ENCODE measurements around the gene ITGAX. TPM values are rescaled to one million over a fixed set of nuclear protein-coding genes. Genes with fewer than 3 reads are reported as not detected.

Gene ITGAX
- total and polyA plus RNA-seq, 2 of the 8 experiments (the other 6 are each of a cell fraction or from before 2014, with no cell fraction given) = 0.30 TPM; not detected in 1

- Histone ChIP-seq H3K4me2 (ENCODE audit: insufficient read depth in 1 of 2, low read depth in 2 of 2, low read length in 2 of 2) (no peak overlapping the region), H4K91ac (replicated peaks; ENCODE audit: insufficient read length, low read length) (no peak overlapping the region), H2BK12ac (ENCODE audit: low read depth, low read length) (no peak overlapping the region), H2BK5ac (ENCODE audit: low read depth, low read length) (no peak overlapping the region), H3K79me2 (ENCODE audit: control insufficient read depth in 1 of 2, insufficient read depth in 2 of 2, low read length in 2 of 2) (no peaks in the 10 kb centered on the region), H2BK15ac (ENCODE audit: low read length) (no peak overlapping the region), H2BK120ac (replicated peaks; ENCODE audit: low read depth, low read length) (no peak overlapping the region), H3K27me3 (replicated peaks in 1 of 4; ENCODE audit: control insufficient read depth in 3 of 4, extremely low read depth in 1 of 4, insufficient read depth in 3 of 4, low read length in 3 of 4) (no peaks in the 10 kb centered on the region), H2BK20ac (ENCODE audit: low read length) (no peak overlapping the region), H4K20me1 (replicated peaks in 1 of 2; ENCODE audit: control insufficient read depth in 1 of 2, insufficient read depth in 2 of 2, low read length in 2 of 2) (no peaks in the 10 kb centered on the region), H3K14ac (ENCODE audit: insufficient read length) (no peak overlapping the region), H3K79me1 (ENCODE audit: low read depth, low read length) (no peaks in the 10 kb centered on the region), H3K36me3 (ENCODE audit: control insufficient read depth in 2 of 4, insufficient read depth in 4 of 4, low read length in 3 of 4) (no peaks in the 10 kb centered on the region), H3K23ac (ENCODE audit: insufficient read length) (no peak overlapping the region), H3K27ac (ENCODE audit: low read depth, low read length) (no peak overlapping the region), H3K23me2 (ENCODE audit: low read depth, low read length) (no peaks in the 10 kb centered on the region), H3K18ac (ENCODE audit: extremely low read depth, low read length) (no peak overlapping the region), H4K5ac (ENCODE audit: insufficient read length, low read depth, low read length) (no peak overlapping the region), H2AFZ (ENCODE audit: low read length) (no peak overlapping the region), H3K4me1 (replicated peaks in 1 of 4; ENCODE audit: control insufficient read depth in 3 of 4, insufficient read depth in 4 of 4, low read length in 3 of 4) (no peaks in the 10 kb centered on the region; a peak in 1 of 7 replicates), H3K9ac (replicated peaks in 1 of 4; ENCODE audit: extremely low read depth in 1 of 4, low read depth in 3 of 4, low read length in 3 of 4) (no peak overlapping the region), H3K56ac (replicated peaks; ENCODE audit: insufficient read length, low read depth, low read length) (no peak overlapping the region), H3K4me3 (ENCODE audit: extremely low read depth in 1 of 4, insufficient read depth in 2 of 4, low read depth in 3 of 4, low read length in 4 of 4) (no peak overlapping the region), H3K9me3 (ENCODE audit: insufficient read depth in 2 of 2, low read depth in 1 of 2, low read length in 1 of 2) (no peaks in the 10 kb centered on the region), H4K8ac (ENCODE audit: extremely low read depth, insufficient read depth, low read length) (no peak overlapping the region), H2AK5ac (ENCODE audit: low read depth, low read length) (no peak overlapping the region), H3K4ac (replicated peaks; ENCODE audit: insufficient read length, low read depth, low read length) (no peak overlapping the region)
- TF ChIP-seq TCF12 (IDR thresholded peaks at IDR 0.05; ENCODE audit: low read depth, low read length) = no peak
- TF ChIP-seq CTBP2 (IDR thresholded peaks at IDR 0.05; ENCODE audit: borderline replicate concordance, insufficient read depth, insufficient read length, low read length) = no peak
- no peak for TF ChIP-seq ASH2L (IDR thresholded peaks at IDR 0.05; ENCODE audit: low read length)
- TF ChIP-seq CTCF (IDR thresholded peaks at IDR 0.05; ENCODE audit: control extremely low read depth in 1 of 3, insufficient read depth in 1 of 3, low read depth in 1 of 3, low read length in 3 of 3) = no peak
- no peak for TF ChIP-seq MAX (IDR thresholded peaks at IDR 0.05)
- no peak for TF ChIP-seq SP2 (IDR thresholded peaks at IDR 0.05; ENCODE audit: low read length)
- TF ChIP-seq RAD21 (IDR thresholded peaks at IDR 0.05 in 1 of 2, conservative IDR thresholded peaks at IDR 0.05 in 1 of 2; ENCODE audit: low read depth in 2 of 2, low read length in 2 of 2) = no peak
- ChIA-PET POLR2A (ENCODE audit: partially characterized antibody) (interaction anchor here (0.6 kb wide), 1 partner anchor 31 kb away, joined by 3 read pairs; no protein-coding TSS in a partner anchor), CTCF (ENCODE audit: partially characterized antibody) (no interaction called here)
- FAIRE-seq (no peak), DNase-seq (ENCODE audit: low read depth in 1 of 2, low spot score in 2 of 2) (no peak)
- 92% methylated on average over 1 of the region's 2 CpGs; no CpG with 5 or more reads in 1 of the 2 experiments for WGBS, 2 experiments (ENCODE audit: extremely low coverage in 1 of 2, insufficient coverage in 1 of 2, insufficient read length in 1 of 2, insufficient replicate concordance in 2 of 2, low coverage in 1 of 2, low lambda C conversion rate in 2 of 2, missing lambda C conversion rate in 1 of 2)
Observed at GRCh38 chr16:31400191-31400590, 45.2 kb downstream of the ITGAX start.

All from H1 (cell line).